ENCODE results near the gene GLIS1.

- TF ChIP-seq CTCF (IDR thresholded peaks at IDR 0.05; ENCODE audit: insufficient read depth, low read length, poor library complexity, severe bottlenecking) = no peak
- no peak for TF ChIP-seq EZH2phosphoT487 (conservative IDR thresholded peaks at IDR 0.05; ENCODE audit: low read length)
Observed at GRCh38 chr1:53501065-53502005, 237.6 kb downstream of the GLIS1 start.
